Lower leg skin (tissue), 3 donors: ENCODE results near the gene CEACAM21.

Source experiments
- POLR2A ChIP-seq, 2 donors: fragments of 450-650 bp; IDR thresholded peaks; one replicate each; pipeline ENCODE4 v1.6.1; 2016 to 2017; ENCODE audit warnings: antibody characterized with exemption in 2 of 2, mild to moderate bottlenecking in 1 of 2, moderate library complexity in 1 of 2
- TF ChIP-seq, protein P1 (sequence below), 3 donors: fragments of 450-650 bp; IDR thresholded peaks; one replicate each; pipeline ENCODE4 v1.5.1; 2016; ENCODE audit warnings: antibody characterized with exemption in 3 of 3, mild to moderate bottlenecking in 3 of 3, moderate library complexity in 2 of 3

GRCh38 chr19:41529484-41530183, 46.3 kb upstream of the CEACAM21 start:
- no peak for TF ChIP-seq POLR2A (IDR thresholded peaks at IDR 0.05)
- TF ChIP-seq, protein P1, sequence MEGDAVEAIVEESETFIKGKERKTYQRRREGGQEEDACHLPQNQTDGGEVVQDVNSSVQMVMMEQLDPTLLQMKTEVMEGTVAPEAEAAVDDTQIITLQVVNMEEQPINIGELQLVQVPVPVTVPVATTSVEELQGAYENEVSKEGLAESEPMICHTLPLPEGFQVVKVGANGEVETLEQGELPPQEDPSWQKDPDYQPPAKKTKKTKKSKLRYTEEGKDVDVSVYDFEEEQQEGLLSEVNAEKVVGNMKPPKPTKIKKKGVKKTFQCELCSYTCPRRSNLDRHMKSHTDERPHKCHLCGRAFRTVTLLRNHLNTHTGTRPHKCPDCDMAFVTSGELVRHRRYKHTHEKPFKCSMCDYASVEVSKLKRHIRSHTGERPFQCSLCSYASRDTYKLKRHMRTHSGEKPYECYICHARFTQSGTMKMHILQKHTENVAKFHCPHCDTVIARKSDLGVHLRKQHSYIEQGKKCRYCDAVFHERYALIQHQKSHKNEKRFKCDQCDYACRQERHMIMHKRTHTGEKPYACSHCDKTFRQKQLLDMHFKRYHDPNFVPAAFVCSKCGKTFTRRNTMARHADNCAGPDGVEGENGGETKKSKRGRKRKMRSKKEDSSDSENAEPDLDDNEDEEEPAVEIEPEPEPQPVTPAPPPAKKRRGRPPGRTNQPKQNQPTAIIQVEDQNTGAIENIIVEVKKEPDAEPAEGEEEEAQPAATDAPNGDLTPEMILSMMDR (IDR thresholded peaks at IDR 0.05): no peak
